Measurements from ENCODE around the gene KLF9.
"Not testable (repeated sequence)": the region's sequence is repeated elsewhere in the genome, so short reads cannot be mapped to it uniquely, and the experiment has no call there.

The KLF9 gene

GRCh38 chr9:70405808-70406433, 8.5 kb downstream of the KLF9 start:
- in situ Hi-C loops (cut with MboI; ENCODE audit: low sequenced_read_pairs), result no loop called here

- in situ Hi-C loops (cut with MboI; ENCODE audit: low sequenced_read_pairs), result no loop called here
Measured at GRCh38 chr9:70404261-70404660, 10.2 kb downstream of the KLF9 start.

GRCh38 chr9:70403618-70404025, 10.8 kb downstream of the KLF9 start:
- in situ Hi-C loops (cut with MboI; ENCODE audit: low sequenced_read_pairs), result no loop called here

- in situ Hi-C loops (cut with MboI; ENCODE audit: low sequenced_read_pairs), result no loop called here
Measured at GRCh38 chr9:70403166-70403565, 11.3 kb downstream of the KLF9 start.

- in situ Hi-C loops (cut with MboI; ENCODE audit: low sequenced_read_pairs), result no loop called here
Measured at GRCh38 chr9:70402213-70402612, 12.2 kb downstream of the KLF9 start.

- in situ Hi-C loops (cut with MboI; ENCODE audit: low sequenced_read_pairs), result not testable (repeated sequence)
Measured at GRCh38 chr9:70401241-70401640, 13.2 kb downstream of the KLF9 start.

GRCh38 chr9:70400107-70400892, 14.2 kb downstream of the KLF9 start:
- in situ Hi-C loops (cut with MboI; ENCODE audit: low sequenced_read_pairs), result no loop called here

- in situ Hi-C loops (cut with MboI; ENCODE audit: low sequenced_read_pairs), result no loop called here
Measured at GRCh38 chr9:70399141-70399540, 15.3 kb downstream of the KLF9 start.

GRCh38 chr9:70398145-70398556, 16.3 kb downstream of the KLF9 start:
- in situ Hi-C loops (cut with MboI; ENCODE audit: low sequenced_read_pairs), result no loop called here

- in situ Hi-C loops (cut with MboI; ENCODE audit: low sequenced_read_pairs), result no loop called here
Measured at GRCh38 chr9:70395652-70396051, 18.8 kb downstream of the KLF9 start.

- in situ Hi-C loops (cut with MboI; ENCODE audit: low sequenced_read_pairs), result no loop called here
Measured at GRCh38 chr9:70392850-70393249, 21.6 kb downstream of the KLF9 start.

GRCh38 chr9:70392189-70392588, 22.3 kb downstream of the KLF9 start:
- in situ Hi-C loops (cut with MboI; ENCODE audit: low sequenced_read_pairs), result no loop called here

GRCh38 chr9:70390933-70391341, 23.5 kb downstream of the KLF9 start:
- in situ Hi-C loops (cut with MboI; ENCODE audit: low sequenced_read_pairs), result no loop called here

GRCh38 chr9:70389621-70390266, 24.7 kb downstream of the KLF9 start:
- in situ Hi-C loops (cut with MboI; ENCODE audit: low sequenced_read_pairs), result no loop called here

GRCh38 chr9:70389188-70389587, 25.3 kb downstream of the KLF9 start:
- in situ Hi-C loops (cut with MboI; ENCODE audit: low sequenced_read_pairs), result no loop called here

- in situ Hi-C loops (cut with MboI; ENCODE audit: low sequenced_read_pairs), result no loop called here
Measured at GRCh38 chr9:70387663-70388062, 26.8 kb downstream of the KLF9 start.

- in situ Hi-C loops (cut with MboI; ENCODE audit: low sequenced_read_pairs), result no loop called here
Measured at GRCh38 chr9:70385426-70385825, 29.0 kb downstream of the KLF9 start.

GRCh38 chr9:70382709-70383605, 31.5 kb downstream of the KLF9 start:
- in situ Hi-C loops (cut with MboI; ENCODE audit: low sequenced_read_pairs), result no loop called here

GRCh38 chr9:70382046-70382708, 32.3 kb downstream of the KLF9 start:
- in situ Hi-C loops (cut with MboI; ENCODE audit: low sequenced_read_pairs), result no loop called here

- in situ Hi-C loops (cut with MboI; ENCODE audit: low sequenced_read_pairs), result no loop called here
Measured at GRCh38 chr9:70374962-70375618, 39.4 kb downstream of the KLF9 start.

Data from hTERT RPE-1 (cell line).